Keratinocyte (primary cell): Measurements from ENCODE around the gene SWI5. TPM values are rescaled to one million over a fixed set of nuclear protein-coding genes. Genes with fewer than 3 reads are reported as not detected.

Experiments used
- DNase-seq: peaks from one replicate; pipeline ENCODE4 v3.0.0-alpha.2; 2011; ENCODE audit warnings: low read depth, missing footprints, low spot score
- FAIRE-seq: peaks from 2 replicates; lab custom pipeline; 2011; peaks lifted over from hg19 to GRCh38; lab: Jason Lieb, UNC
- H2AFZ ChIP-seq: 2 replicates; pipeline ENCODE4 v1.6.0; 2012; ENCODE audit warnings: low read length, control low read depth, inconsistent platforms; ENCODE audit not compliant: control insufficient read depth
- H3K27ac ChIP-seq: 2 replicates; pipeline ENCODE4 v1.5.1; 2011; ENCODE audit warnings: low read length; ENCODE audit not compliant: control insufficient read depth, insufficient read depth
- H3K27me3 ChIP-seq: 3 replicates; pipeline ENCODE4 v1.6.0; 2011; ENCODE audit warnings: low read length; ENCODE audit not compliant: control insufficient read depth, insufficient read depth; ENCODE audit errors: extremely low read depth
- H3K36me3 ChIP-seq, 2 experiments: 2 replicates in 1 of 2; 3 replicates in 1 of 2; pipeline ENCODE4 v1.5.1; 2011; ENCODE audit warnings: low read length in 2 of 2, mild to moderate bottlenecking in 1 of 2; ENCODE audit not compliant: control insufficient read depth in 2 of 2, insufficient read depth in 2 of 2; ENCODE audit errors: extremely low read depth in 1 of 2
- H3K4me1 ChIP-seq: 3 replicates; pipeline ENCODE4 v1.5.1; 2011; ENCODE audit warnings: low read length; ENCODE audit not compliant: control insufficient read depth, insufficient read depth; ENCODE audit errors: extremely low read depth
- H3K4me2 ChIP-seq: 3 replicates; pipeline ENCODE4 v1.6.0; 2011; ENCODE audit warnings: low read depth, low read length; ENCODE audit not compliant: control insufficient read depth, insufficient read depth; ENCODE audit errors: extremely low read depth
- H3K4me3 ChIP-seq, 3 experiments: fragments of 200-600 bp in 1 of 3; sonication (generic) in 1 of 3; 2 replicates in 2 of 3; 3 replicates in 1 of 3; pipeline ENCODE4 v1.5.1; 2011 to 2016; ENCODE audit warnings: low read length in 3 of 3, mild to moderate bottlenecking in 3 of 3, control low read depth in 2 of 3, inconsistent platforms in 1 of 3, low read depth in 1 of 3, mixed read lengths in 1 of 3, mixed run types in 1 of 3, moderate library complexity in 1 of 3; ENCODE audit not compliant: control insufficient read depth in 2 of 3, insufficient read depth in 2 of 3; ENCODE audit errors: extremely low read depth in 1 of 3
- H3K79me2 ChIP-seq: 2 replicates; pipeline ENCODE4 v1.6.0; 2012; ENCODE audit warnings: low read length; ENCODE audit not compliant: control insufficient read depth, insufficient read depth
- H3K9ac ChIP-seq: 3 replicates; pipeline ENCODE4 v1.6.0; 2011; ENCODE audit warnings: low read length; ENCODE audit not compliant: control insufficient read depth, insufficient read depth; ENCODE audit errors: extremely low read depth
- H3K9me1 ChIP-seq: 3 replicates; pipeline ENCODE4 v1.6.0; 2011; ENCODE audit warnings: low read length; ENCODE audit not compliant: control insufficient read depth, insufficient read depth; ENCODE audit errors: extremely low read depth
- H3K9me3 ChIP-seq: 2 replicates; pipeline ENCODE4 v1.5.1; 2012; ENCODE audit warnings: low read depth, low read length; ENCODE audit not compliant: control insufficient read depth
- H4K20me1 ChIP-seq: 3 replicates; pipeline ENCODE4 v1.6.0; 2011; ENCODE audit warnings: low read length; ENCODE audit not compliant: control insufficient read depth, insufficient read depth; ENCODE audit errors: extremely low read depth
- CTCF ChIP-seq, 3 experiments: IDR thresholded peaks in 1 of 3; conservative IDR thresholded peaks in 1 of 3; optimal IDR thresholded peaks in 1 of 3; 2 replicates in 2 of 3; 3 replicates in 1 of 3; pipeline versions ENCODE3 to v1.5.1; 2011; ENCODE audit warnings: low read length in 3 of 3, mild to moderate bottlenecking in 3 of 3, moderate library complexity in 2 of 3, control low read depth in 1 of 3, inconsistent platforms in 1 of 3; ENCODE audit not compliant: insufficient read depth in 2 of 3; ENCODE audit errors: extremely low read depth in 1 of 3
- EZH2 ChIP-seq: IDR thresholded peaks from one replicate; pipeline ENCODE4 v1.6.1; 2012; ENCODE audit warnings: inconsistent platforms, mild to moderate bottlenecking, low read length, moderate library complexity
- dilution Hi-C: fragments of 300-500 bp; cut with MboI; formaldehyde crosslinking; loops from one replicate; pipeline ENCODE4 v1.7.0; 2020; ENCODE audit warnings: low sequenced_read_pairs; ENCODE audit not compliant: extremely low pct_ligation_motif_present
- polyA plus RNA-seq, 5 experiments: library from polyadenylated mRNA; depleted of rRNA in 3 of 5; stranded (reverse) in 3 of 5; stranded (forward) in 1 of 5; unstranded in 1 of 5; fragments of >200 nt; gene quantifications; 1 replicate in 1 of 5; 2 replicates in 3 of 5; 3 replicates in 1 of 5; pipeline versions ENCODE4 v1.2.1 to v1.2.3, GENCODE V29; 2011 to 2012; ENCODE audit warnings: missing spikeins in 2 of 5, low read depth in 1 of 5, low replicate concordance in 1 of 5

SWI5 gene
- polyA plus RNA-seq, 1 donor (not counting 4 experiments of a cell fraction or from before 2014, with no cell fraction given), result 39.4 TPM

DNA sequence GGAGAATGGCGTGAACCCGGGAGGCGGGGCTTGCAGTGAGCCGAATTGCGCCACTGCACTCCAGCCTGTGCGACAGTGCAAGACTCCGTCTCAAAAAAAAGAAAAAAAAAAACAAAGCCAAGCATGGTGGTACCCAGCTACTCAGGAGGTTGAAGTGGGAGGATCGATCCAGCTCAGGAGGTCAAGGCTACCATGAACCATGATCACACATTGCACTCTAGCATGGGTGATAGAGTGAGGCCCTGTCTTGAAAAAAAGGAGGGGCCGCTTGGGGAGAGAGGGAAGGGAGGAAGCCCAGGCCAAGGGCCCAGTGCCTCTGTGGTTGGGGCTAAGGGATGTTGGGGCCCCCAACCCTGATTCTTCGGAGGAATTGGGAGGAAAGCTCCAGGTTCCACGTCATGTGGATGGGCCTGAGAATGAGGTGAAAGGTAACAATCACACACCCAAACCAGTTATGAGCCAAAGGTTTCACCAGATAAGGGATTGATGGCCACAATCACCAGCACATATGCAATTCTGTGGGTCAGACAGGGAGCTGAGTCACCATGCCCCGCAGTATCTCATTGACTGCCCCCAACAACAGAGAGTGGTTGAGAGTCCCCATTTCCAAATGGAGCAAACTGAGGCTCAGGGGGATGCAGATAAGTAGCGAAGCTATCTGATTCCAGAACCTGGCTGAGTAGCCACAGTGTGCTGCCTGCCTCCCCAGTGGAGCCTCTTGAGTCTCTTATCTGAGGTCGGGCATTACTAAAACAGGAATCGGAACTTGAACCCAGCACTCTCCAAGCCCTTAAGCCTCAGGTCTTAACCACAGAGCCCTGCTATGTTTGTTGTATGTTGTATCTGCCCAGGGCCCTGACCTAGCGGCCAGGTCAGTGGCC is 20.5 kb downstream of the SWI5 start:
- no peak overlapping the region for H3K9ac ChIP-seq
- no peak overlapping the region for H2AFZ ChIP-seq
- DNase-seq, result no peak
- no peaks in the 10 kb centered on the region for H3K36me3 ChIP-seq
- no peaks in the 10 kb centered on the region for H3K9me1 ChIP-seq
- no peak for FAIRE-seq
- H4K20me1 ChIP-seq, result no peaks in the 10 kb centered on the region
- TF ChIP-seq CTCF (optimal IDR thresholded peaks at IDR 0.05 in 1 of 3, IDR thresholded peaks at IDR 0.05 in 1 of 3, conservative IDR thresholded peaks at IDR 0.05 in 1 of 3; ENCODE audit: extremely low read depth in 1 of 3, insufficient read depth in 2 of 3, low read length in 3 of 3), result no peak
- TF ChIP-seq EZH2, result no peak
- dilution Hi-C loops, result no loop called here
- no peak overlapping the region for H3K27ac ChIP-seq
- H3K4me1 ChIP-seq, result peaks cover 8% of the 10 kb centered on the region
- no peak overlapping the region for H3K4me3 ChIP-seq
- H3K4me2 ChIP-seq, result no peak overlapping the region
- H3K27me3 ChIP-seq, result no peaks in the 10 kb centered on the region
- H3K79me2 ChIP-seq, result no peaks in the 10 kb centered on the region
- no peaks in the 10 kb centered on the region for H3K9me3 ChIP-seq

DNA sequence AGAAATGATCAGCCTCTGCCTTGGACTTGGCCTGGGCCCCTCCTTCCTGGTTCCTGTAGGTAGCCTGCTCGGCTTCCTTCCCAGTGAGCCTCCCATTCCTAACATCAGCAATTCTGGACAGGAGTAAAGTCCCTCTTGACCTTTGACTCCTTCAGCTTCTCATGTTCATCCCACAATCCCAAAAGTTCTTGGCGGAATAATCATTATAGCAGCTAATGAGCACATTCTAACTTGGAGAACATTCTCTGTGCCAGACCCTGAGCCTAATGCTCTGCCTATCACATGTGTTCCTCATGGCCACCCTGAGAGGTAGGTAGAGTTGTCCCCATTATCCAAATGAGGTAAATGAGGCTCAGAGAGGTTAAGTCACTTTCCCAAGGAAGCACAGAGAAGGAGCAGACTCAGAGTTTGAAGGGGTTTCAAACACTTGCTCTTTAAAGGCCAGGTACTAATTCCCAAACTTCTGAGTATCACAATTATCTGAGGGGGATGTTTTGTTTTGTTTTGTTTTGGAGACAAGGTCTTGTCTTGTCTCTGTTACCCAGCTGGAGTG is 21.2 kb downstream of the SWI5 start:
- dilution Hi-C loops, result no loop called here
- Histone ChIP-seq H3K4me1 (peaks cover 8% of the 10 kb centered on the region), H3K27me3 (no peaks in the 10 kb centered on the region), H3K79me2 (no peaks in the 10 kb centered on the region), H3K9me3 (no peaks in the 10 kb centered on the region), H3K9ac (no peak overlapping the region), H4K20me1 (no peaks in the 10 kb centered on the region), H3K36me3 (no peaks in the 10 kb centered on the region), H3K4me2 (no peak overlapping the region), H3K27ac (no peak overlapping the region), H2AFZ (no peak overlapping the region), H3K4me3 (no peak overlapping the region), H3K9me1 (no peaks in the 10 kb centered on the region)
- DNase-seq (no peak), FAIRE-seq (no peak)
- TF ChIP-seq CTCF (optimal IDR thresholded peaks at IDR 0.05 in 1 of 3, IDR thresholded peaks at IDR 0.05 in 1 of 3, conservative IDR thresholded peaks at IDR 0.05 in 1 of 3; ENCODE audit: extremely low read depth in 1 of 3, insufficient read depth in 2 of 3, low read length in 3 of 3) (no peak), EZH2 (no peak)
